Activated T-helper 17 cell treated with anti-CD3 and anti-CD28 coated beads, Interleukin-2, amount 50 U/mL, for 72 hours (primary cell): ENCODE results near the gene MAML3. TPM values are rescaled to one million over a fixed set of nuclear protein-coding genes. Genes with fewer than 3 reads are reported as not detected.
A peak's percentile ranks its signal among the peaks of the same experiment; 100 is the strongest.

Source experiments
- ATAC-seq: fragments of 150-1000 bp; cut with Tn5 transposase; replicated peaks from 2 replicates; pipeline ENCODE4 v1.10.0; 2021; ENCODE audit warnings: mild to moderate bottlenecking, moderate library complexity
- H3K27ac Mint-ChIP-seq: one replicate; pipeline ENCODE4 v1.8.0; 2022; ENCODE audit warnings: mixed read lengths
- H3K27me3 Mint-ChIP-seq: one replicate; pipeline ENCODE4 v1.8.0; 2022; ENCODE audit warnings: mixed read lengths
- H3K36me3 Mint-ChIP-seq: one replicate; pipeline ENCODE4 v1.8.0; 2022; ENCODE audit warnings: low read depth, mild to moderate bottlenecking, mixed read lengths
- H3K4me1 Mint-ChIP-seq: one replicate; pipeline ENCODE4 v1.8.0; 2022; ENCODE audit warnings: mixed read lengths
- H3K4me3 Mint-ChIP-seq: one replicate; pipeline ENCODE4 v1.8.0; 2022; ENCODE audit warnings: mild to moderate bottlenecking, mixed read lengths
- H3K9me3 Mint-ChIP-seq: one replicate; pipeline ENCODE4 v1.8.0; 2022; ENCODE audit warnings: mixed read lengths
- total RNA-seq, 2 donors: library from RNA; stranded (reverse); gene quantifications; one replicate each; pipeline ENCODE4 v1.2.3, GENCODE V29; 2022

Gene MAML3
- total RNA-seq, 2 donors from 2014 or later: 0.98 to 1.3 TPM

- no peak for ATAC-seq
- Mint-ChIP-seq H3K4me1 (no peaks in the 10 kb centered on the region), H3K27me3 (peaks cover 4% of the 10 kb centered on the region), H3K27ac (no peak overlapping the region), H3K36me3 (no peaks in the 10 kb centered on the region), H3K4me3 (no peak overlapping the region), H3K9me3 (no peaks in the 10 kb centered on the region)
Measured at GRCh38 chr4:140168936-140169335, 15.0 kb upstream of the MAML3 start.

DNA sequence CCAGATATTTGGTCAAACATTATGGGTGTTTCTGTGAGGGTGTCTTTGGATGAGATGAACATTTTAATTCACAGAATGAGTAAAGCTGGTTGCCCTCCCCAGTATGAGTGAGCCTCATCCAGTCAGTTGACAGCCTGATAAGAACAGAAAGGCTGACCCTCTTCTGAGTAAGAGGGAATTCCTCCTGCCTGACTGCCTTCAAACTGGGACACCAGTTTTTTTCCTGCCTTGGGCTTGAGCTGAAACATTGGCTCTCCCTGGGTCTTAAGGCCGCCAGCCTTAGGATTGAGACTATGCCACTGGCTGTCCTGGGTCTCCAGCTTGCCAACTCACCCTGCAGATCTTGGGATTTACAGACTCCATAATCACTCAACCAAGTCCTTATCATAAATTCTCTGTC lies 14.5 kb upstream of the MAML3 start:
- Mint-ChIP-seq H3K27ac (no peak overlapping the region), H3K27me3 (peaks cover 4% of the 10 kb centered on the region), H3K4me1 (no peaks in the 10 kb centered on the region), H3K36me3 (no peaks in the 10 kb centered on the region), H3K9me3 (no peaks in the 10 kb centered on the region), H3K4me3 (no peak overlapping the region)
- ATAC-seq: no peak

- Mint-ChIP-seq H3K9me3 (no peaks in the 10 kb centered on the region), H3K4me3 (no peak overlapping the region), H3K27ac (no peak overlapping the region), H3K36me3 (no peaks in the 10 kb centered on the region), H3K4me1 (no peaks in the 10 kb centered on the region), H3K27me3 (no peaks in the 10 kb centered on the region)
- no peak for ATAC-seq
Measured at GRCh38 chr4:140163029-140163810, 9.2 kb upstream of the MAML3 start.

- ATAC-seq: no peak
Measured at GRCh38 chr4:140162596-140162995, 8.6 kb upstream of the MAML3 start.

GRCh38 chr4:140158365-140159030 lies 4.5 kb upstream of the MAML3 start:
- Mint-ChIP-seq H3K4me1 (peaks cover 10% of the 10 kb centered on the region), H3K9me3 (no peaks in the 10 kb centered on the region), H3K36me3 (no peaks in the 10 kb centered on the region), H3K4me3 (no peak overlapping the region), H3K27me3 (peaks cover 8% of the 10 kb centered on the region), H3K27ac (no peak overlapping the region)
- ATAC-seq: no peak

More at GRCh38 chr4:140162596-140162995, 8.6 kb upstream of the MAML3 start:
- no peak overlapping the region for H3K27ac Mint-ChIP-seq
- H3K27me3 Mint-ChIP-seq: no peaks in the 10 kb centered on the region
- no peaks in the 10 kb centered on the region for H3K36me3 Mint-ChIP-seq
- no peaks in the 10 kb centered on the region for H3K4me1 Mint-ChIP-seq
- H3K9me3 Mint-ChIP-seq: no peaks in the 10 kb centered on the region
- no peak overlapping the region for H3K4me3 Mint-ChIP-seq

DNA sequence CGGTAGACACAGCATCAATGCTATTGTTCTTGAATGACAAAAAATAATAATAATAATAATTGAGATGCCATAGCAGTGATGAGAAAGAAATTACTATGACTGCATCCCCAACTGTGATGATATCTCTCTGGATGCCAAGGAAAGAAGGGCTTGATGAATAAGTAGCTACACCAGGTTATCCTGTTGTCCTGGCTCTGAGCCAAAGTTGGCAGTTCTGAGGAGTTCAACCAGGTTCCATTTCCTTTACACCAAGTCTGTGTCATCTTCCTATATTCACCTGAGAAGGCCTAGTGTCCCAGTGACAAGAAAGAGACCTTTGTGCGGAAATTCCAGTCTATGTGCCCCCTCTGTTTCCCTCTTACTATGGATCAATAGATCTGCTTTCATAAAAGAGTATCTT lies 3.4 kb upstream of the MAML3 start:
- no peak overlapping the region for H3K4me3 Mint-ChIP-seq

GRCh38 chr4:140156529-140157171 lies 2.7 kb upstream of the MAML3 start:
- peak overlapping the region; percentile 78 for H3K27ac Mint-ChIP-seq
- peak; percentile 79 for ATAC-seq
- peaks cover 8% of the 10 kb centered on the region for H3K27me3 Mint-ChIP-seq

More for the DNA sequence above, 3.4 kb upstream of the MAML3 start:
- H3K36me3 Mint-ChIP-seq: no peaks in the 10 kb centered on the region
- no peak for ATAC-seq
- H3K9me3 Mint-ChIP-seq: no peaks in the 10 kb centered on the region
- H3K27ac Mint-ChIP-seq: no peak overlapping the region
- H3K4me1 Mint-ChIP-seq: peaks cover 10% of the 10 kb centered on the region
- peaks cover 8% of the 10 kb centered on the region for H3K27me3 Mint-ChIP-seq

GRCh38 chr4:140154572-140154891 lies 548 bp upstream of the MAML3 start:
- peak overlapping the region; percentile 89 for H3K4me3 Mint-ChIP-seq
- no peaks in the 10 kb centered on the region for H3K9me3 Mint-ChIP-seq
- ATAC-seq: no peak
- H3K36me3 Mint-ChIP-seq: no peaks in the 10 kb centered on the region
- peaks cover 10% of the 10 kb centered on the region for H3K4me1 Mint-ChIP-seq
- no peak overlapping the region for H3K27ac Mint-ChIP-seq
- peaks cover 8% of the 10 kb centered on the region for H3K27me3 Mint-ChIP-seq

More at GRCh38 chr4:140156529-140157171, 2.7 kb upstream of the MAML3 start:
- Mint-ChIP-seq H3K4me1 (peaks cover 10% of the 10 kb centered on the region), H3K36me3 (no peaks in the 10 kb centered on the region), H3K9me3 (no peaks in the 10 kb centered on the region), H3K4me3 (peak overlapping the region; percentile 58)

GRCh38 chr4:140153419-140153717 lies 616 bp downstream of the MAML3 start:
- H3K9me3 Mint-ChIP-seq: no peaks in the 10 kb centered on the region
- H3K4me3 Mint-ChIP-seq: peak overlapping the region; percentile 89
- H3K4me1 Mint-ChIP-seq: peaks cover 10% of the 10 kb centered on the region
- peaks cover 18% of the 10 kb centered on the region for H3K27me3 Mint-ChIP-seq
- H3K36me3 Mint-ChIP-seq: no peaks in the 10 kb centered on the region
- no peak for ATAC-seq
- H3K27ac Mint-ChIP-seq: peak overlapping the region; percentile 58

GRCh38 chr4:140152751-140153418 lies 1.1 kb downstream of the MAML3 start:
- H3K9me3 Mint-ChIP-seq: no peaks in the 10 kb centered on the region
- no peak for ATAC-seq
- no peaks in the 10 kb centered on the region for H3K36me3 Mint-ChIP-seq
- H3K27me3 Mint-ChIP-seq: peaks cover 20% of the 10 kb centered on the region
- H3K4me1 Mint-ChIP-seq: peaks cover 10% of the 10 kb centered on the region
- peak overlapping the region; percentile 89 for H3K4me3 Mint-ChIP-seq
- no peak overlapping the region for H3K27ac Mint-ChIP-seq

GRCh38 chr4:140152013-140152703 lies 1.8 kb downstream of the MAML3 start:
- peaks cover 10% of the 10 kb centered on the region for H3K4me1 Mint-ChIP-seq
- ATAC-seq: peak; percentile 20
- peaks cover 20% of the 10 kb centered on the region for H3K27me3 Mint-ChIP-seq
- H3K9me3 Mint-ChIP-seq: no peaks in the 10 kb centered on the region
- no peaks in the 10 kb centered on the region for H3K36me3 Mint-ChIP-seq
- no peak overlapping the region for H3K27ac Mint-ChIP-seq
- H3K4me3 Mint-ChIP-seq: peak overlapping the region; percentile 89

GRCh38 chr4:140151699-140152012 lies 2.3 kb downstream of the MAML3 start:
- peaks cover 6% of the 10 kb centered on the region for H3K4me1 Mint-ChIP-seq
- ATAC-seq: no peak
- H3K27me3 Mint-ChIP-seq: peaks cover 20% of the 10 kb centered on the region
- peak overlapping the region; percentile 89 for H3K4me3 Mint-ChIP-seq
- no peaks in the 10 kb centered on the region for H3K9me3 Mint-ChIP-seq
- no peaks in the 10 kb centered on the region for H3K36me3 Mint-ChIP-seq
- no peak overlapping the region for H3K27ac Mint-ChIP-seq

- peak overlapping the region; percentile 78 for H3K27ac Mint-ChIP-seq
- H3K27me3 Mint-ChIP-seq: peaks cover 20% of the 10 kb centered on the region
Measured at GRCh38 chr4:140150886-140151698, 2.9 kb downstream of the MAML3 start.

DNA sequence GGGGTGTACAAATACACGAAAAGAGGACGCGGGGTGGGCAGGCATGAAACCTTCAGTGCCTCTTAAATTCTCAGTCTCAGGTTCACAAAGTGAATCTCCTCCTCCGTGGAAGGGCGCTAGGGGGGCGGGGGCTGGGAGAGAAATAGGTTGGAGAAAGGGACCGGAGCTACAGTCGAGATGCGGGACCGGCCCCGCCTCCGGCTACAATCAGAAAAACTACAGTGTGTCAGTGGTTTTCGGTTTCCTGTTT lies 3.4 kb downstream of the MAML3 start:
- Mint-ChIP-seq H3K4me1 (no peaks in the 10 kb centered on the region), H3K36me3 (no peaks in the 10 kb centered on the region), H3K27ac (peak overlapping the region; percentile 78), H3K27me3 (peaks cover 20% of the 10 kb centered on the region), H3K4me3 (peak overlapping the region; percentile 89), H3K9me3 (no peaks in the 10 kb centered on the region)
- no peak for ATAC-seq

More at GRCh38 chr4:140150886-140151698, 2.9 kb downstream of the MAML3 start:
- no peaks in the 10 kb centered on the region for H3K36me3 Mint-ChIP-seq
- ATAC-seq: peak; percentile 33
- peak overlapping the region; percentile 89 for H3K4me3 Mint-ChIP-seq
- no peaks in the 10 kb centered on the region for H3K9me3 Mint-ChIP-seq
- peaks cover under 1% of the 10 kb centered on the region for H3K4me1 Mint-ChIP-seq
